K562 (cell line): ENCODE results near the gene SMU1. TPM values are rescaled to one million over a fixed set of nuclear protein-coding genes. Genes with fewer than 3 reads are reported as not detected.

Experiments
- ATAC-seq: fragments of 200-7000 bp; cut with Tn5 transposase; 3 replicates; pipeline ENCODE4 v1.9.1; 2020; ENCODE audit warnings: moderate library complexity
- BruUV-seq: library from RNA; stranded (reverse); fragments of 400-500 nt; replicated peaks from 2 replicates; lab custom pipeline; 2021; lab: Mats Ljungman, UMichigan
- CTCF ChIA-PET: fragments of 300-600 bp; formaldehyde crosslinking; extraction: SDS; loops from one replicate; lab custom pipeline; 2021; ENCODE audit warnings: low intra/inter-chr PET ratio; lab: Yijun Ruan, JAX
- POLR2A ChIA-PET: fragments of 300-600, 350-650 bp; sonication (Branson Sonifier 250); formaldehyde crosslinking; extraction: SDS; loops from one replicate; lab custom pipeline; 2021; ENCODE audit warnings: antibody characterized with exemption, inconsistent platforms; lab: Yijun Ruan, JAX
- DNase-seq, 4 experiments: peaks; one replicate each; pipeline versions ENCODE4 v3.0.0 to v3.0.0-alpha.2; 2011 to 2018; ENCODE audit warnings: low spot score in 3 of 4, mixed read lengths in 3 of 4; ENCODE audit errors: extremely low read depth in 1 of 4
- FAIRE-seq: peaks from 2 replicates; lab custom pipeline; 2011; peaks lifted over from hg19 to GRCh38; lab: Jason Lieb, UNC
- H2AFZ ChIP-seq: 2 replicates; pipeline ENCODE4 v1.6.0; 2011; ENCODE audit warnings: low read depth, low read length, control low read depth, inconsistent platforms
- H3K27ac ChIP-seq: fragments of 200-600 bp; 3 replicates; pipeline ENCODE4 v1.8.0; 2011; ENCODE audit warnings: low read depth, mild to moderate bottlenecking, control low read depth, inconsistent platforms, low read length, moderate library complexity, mixed read lengths; ENCODE audit errors: extremely low read depth
- H3K27me3 ChIP-seq, 2 experiments: fragments of 300-600 bp in 1 of 2; 2 replicates in 1 of 2; 3 replicates in 1 of 2; pipeline versions ENCODE4 v1.6.0 to v1.8.0; 2011; ENCODE audit warnings: inconsistent platforms in 2 of 2, low read length in 2 of 2, mild to moderate bottlenecking in 1 of 2, mixed read lengths in 1 of 2, moderate library complexity in 1 of 2; ENCODE audit not compliant: control insufficient read depth in 2 of 2, insufficient read depth in 2 of 2
- H3K36me3 ChIP-seq: fragments of 300-600 bp; 3 replicates; pipeline ENCODE4 v1.8.0; 2011; ENCODE audit warnings: mild to moderate bottlenecking, low read length, inconsistent platforms; ENCODE audit not compliant: control insufficient read depth, insufficient read depth
- H3K4me1 ChIP-seq, 2 experiments: fragments of 200-600 bp in 1 of 2; replicated peaks in 1 of 2; 2 replicates in 1 of 2; 3 replicates in 1 of 2; pipeline versions ENCODE4 v1.5.1 to v1.8.0; 2011; ENCODE audit warnings: inconsistent platforms in 2 of 2, low read length in 2 of 2, mild to moderate bottlenecking in 1 of 2, mixed read lengths in 1 of 2, moderate library complexity in 1 of 2; ENCODE audit not compliant: control insufficient read depth in 2 of 2, insufficient read depth in 2 of 2
- H3K4me2 ChIP-seq: 2 replicates; pipeline ENCODE4 v1.6.1; 2011; ENCODE audit warnings: low read length, control low read depth, inconsistent platforms, mixed read lengths; ENCODE audit not compliant: insufficient read depth
- H3K4me3 ChIP-seq: fragments of 200-600 bp; sonication (generic), shearing (Covaris generic); 2 replicates; pipeline ENCODE4 v1.5.1; 2016; ENCODE audit warnings: control low read depth, inconsistent platforms
- H3K79me2 ChIP-seq: fragments of 200-600 bp; 3 replicates; pipeline ENCODE4 v1.8.0; 2011; ENCODE audit warnings: low read length, inconsistent platforms; ENCODE audit not compliant: control insufficient read depth, insufficient read depth
- H3K9ac ChIP-seq, 2 experiments: 2 replicates each; pipeline versions ENCODE4 v1.6.0 to v1.6.1; 2011; ENCODE audit warnings: low read depth in 2 of 2, low read length in 2 of 2, control low read depth in 1 of 2, inconsistent platforms in 1 of 2, mild to moderate bottlenecking in 1 of 2, mixed read lengths in 1 of 2; ENCODE audit not compliant: insufficient read depth in 1 of 2
- H3K9me1 ChIP-seq: one replicate; pipeline ENCODE4 v1.6.0; 2011; ENCODE audit warnings: inconsistent platforms, mild to moderate bottlenecking, low read length, moderate library complexity; ENCODE audit not compliant: control insufficient read depth, insufficient read depth
- H3K9me3 ChIP-seq: replicated peaks from 2 replicates; pipeline ENCODE4 v1.5.1; 2011; ENCODE audit warnings: low read depth, low read length, inconsistent platforms; ENCODE audit not compliant: control insufficient read depth, insufficient read depth
- H4K20me1 ChIP-seq: replicated peaks from 2 replicates; pipeline ENCODE4 v1.6.1; 2011; ENCODE audit warnings: low read length, inconsistent platforms, mixed read lengths; ENCODE audit not compliant: control insufficient read depth, insufficient read depth
- C11orf30 ChIP-seq: fragments of 450-650 bp; IDR thresholded peaks from 2 replicates; pipeline ENCODE4 v1.6.1; 2016; ENCODE audit warnings: low read depth, mild to moderate bottlenecking
- MAFF ChIP-seq: IDR thresholded peaks from 2 replicates; pipeline ENCODE4 v1.6.1; 2012; ENCODE audit warnings: low read length, improper control_type of control experiment
- MAFG ChIP-seq: fragments of 450-650 bp; conservative IDR thresholded peaks from 2 replicates; pipeline ENCODE4 v1.6.1; 2016; ENCODE audit warnings: missing genetic modification characterization, missing compliant biosample characterization
- MAFK ChIP-seq: IDR thresholded peaks from 2 replicates; pipeline ENCODE4 v1.6.1; 2011; ENCODE audit warnings: low read length, improper control_type of control experiment
- POLR2G ChIP-seq: fragments of 200-400 bp; formaldehyde crosslinking; IDR thresholded peaks from 2 replicates; pipeline ENCODE4 v1.6.1; 2017; ENCODE audit warnings: low read depth, mild to moderate bottlenecking, antibody characterized with exemption, low read length, moderate library complexity
- ZNF316 ChIP-seq: fragments of 450-650 bp; IDR thresholded peaks from 2 replicates; pipeline ENCODE4 v1.6.1; 2016
- ZNF778 ChIP-seq: fragments of 450-650 bp; formaldehyde crosslinking; IDR thresholded peaks from 2 replicates; pipeline ENCODE4 v1.4.0; 2020; ENCODE audit warnings: mild to moderate bottlenecking, moderate library complexity
- WGBS: fragments of 100-300 bp; shearing (Covaris generic); methylation state at CpG from one replicate; pipeline ENCODE4 v1.1.6; 2016; ENCODE audit warnings: low coverage, mixed read lengths; ENCODE audit not compliant: insufficient coverage; ENCODE audit errors: missing lambda C conversion rate; 5-methylcytosine and 5-hydroxymethylcytosine counted together
- in situ Hi-C: fragments of 300-500 bp; cut with MboI; formaldehyde crosslinking; loops from 4 replicates; pipeline ENCODE4 v1.15.0; 2018; ENCODE audit warnings: inconsistent platforms, mixed read lengths
- intact Hi-C: fragments of 100-400 bp; cut with micrococcal nuclease; formaldehyde crosslinking; loops from 2 replicates; pipeline ENCODE4 v1.14.2; 2022
- polyA plus RNA-seq, 8 experiments: library from polyadenylated mRNA; depleted of rRNA in 4 of 8; stranded (reverse) in 5 of 8; unstranded in 3 of 8; fragments of >200 nt; fragmentation: Nextera tagmentation in 2 of 8; fragmentation: Illumina TruSeq in 1 of 8; extraction: Ambion mirVana in 2 of 8; extraction: Trizol in 1 of 8; gene quantifications; 2 replicates each; pipeline versions ENCODE4 v1.2.1 to v1.2.3, GENCODE V29; 2011 to 2014; ENCODE audit warnings: inconsistent platforms in 1 of 8, missing spikeins in 1 of 8
- total RNA-seq, 7 experiments: library from RNA; depleted of rRNA in 6 of 7; stranded (reverse); fragments of >200 nt in 6 of 7; fragmentation: Illumina TruSeq in 2 of 7; extraction: Trizol in 2 of 7; gene quantifications; 2 replicates each; pipeline versions ENCODE4 v1.2.1 to v1.2.3, GENCODE V29; 2011 to 2021; ENCODE audit warnings: low replicate concordance in 1 of 7
- TF ChIP-seq, protein P1 (sequence below): fragments of 450-650 bp; IDR thresholded peaks from 2 replicates; pipeline ENCODE4 v1.6.1; 2017; ENCODE audit warnings: antibody characterized with exemption

SMU1 gene
- total and polyA plus RNA-seq, 9 of the 15 experiments (the other 6 are each of a cell fraction or from before 2014, with no cell fraction given), result 13.2 to 33.4 (median 20.7) TPM

DNA sequence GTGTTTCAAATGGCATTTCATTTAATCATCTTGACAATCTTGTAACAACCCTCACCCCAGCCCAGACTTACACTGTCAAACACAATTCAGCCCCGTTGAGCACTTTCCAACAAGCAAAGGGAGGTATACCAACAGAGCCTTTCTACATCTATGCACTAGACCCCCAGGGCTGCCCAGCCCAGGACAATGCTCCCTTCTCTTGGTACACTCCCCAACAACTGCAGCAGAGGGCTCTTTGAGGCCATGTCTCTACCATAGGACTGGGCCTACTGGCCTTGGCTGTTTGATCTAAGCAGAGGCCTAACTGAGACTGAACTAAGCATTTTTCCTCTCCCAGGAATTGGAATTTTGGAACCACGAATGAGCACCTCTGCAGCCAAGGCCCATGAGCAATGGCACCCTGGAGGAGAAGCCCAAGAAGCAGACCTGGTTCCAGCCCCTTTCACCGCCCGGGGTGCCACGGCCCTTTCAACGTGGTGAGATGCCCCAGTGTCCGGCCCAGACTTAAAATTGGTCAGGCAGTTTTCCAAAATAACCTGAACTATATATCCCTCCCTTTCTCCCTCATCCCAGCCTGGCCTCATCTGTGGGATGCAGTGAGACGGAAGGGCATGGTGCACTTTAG is 47.0 kb upstream of the SMU1 start (continued):
- TF ChIP-seq, protein P1, sequence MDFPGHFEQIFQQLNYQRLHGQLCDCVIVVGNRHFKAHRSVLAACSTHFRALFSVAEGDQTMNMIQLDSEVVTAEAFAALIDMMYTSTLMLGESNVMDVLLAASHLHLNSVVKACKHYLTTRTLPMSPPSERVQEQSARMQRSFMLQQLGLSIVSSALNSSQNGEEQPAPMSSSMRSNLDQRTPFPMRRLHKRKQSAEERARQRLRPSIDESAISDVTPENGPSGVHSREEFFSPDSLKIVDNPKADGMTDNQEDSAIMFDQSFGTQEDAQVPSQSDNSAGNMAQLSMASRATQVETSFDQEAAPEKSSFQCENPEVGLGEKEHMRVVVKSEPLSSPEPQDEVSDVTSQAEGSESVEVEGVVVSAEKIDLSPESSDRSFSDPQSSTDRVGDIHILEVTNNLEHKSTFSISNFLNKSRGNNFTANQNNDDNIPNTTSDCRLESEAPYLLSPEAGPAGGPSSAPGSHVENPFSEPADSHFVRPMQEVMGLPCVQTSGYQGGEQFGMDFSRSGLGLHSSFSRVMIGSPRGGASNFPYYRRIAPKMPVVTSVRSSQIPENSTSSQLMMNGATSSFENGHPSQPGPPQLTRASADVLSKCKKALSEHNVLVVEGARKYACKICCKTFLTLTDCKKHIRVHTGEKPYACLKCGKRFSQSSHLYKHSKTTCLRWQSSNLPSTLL, result no peak

DNA sequence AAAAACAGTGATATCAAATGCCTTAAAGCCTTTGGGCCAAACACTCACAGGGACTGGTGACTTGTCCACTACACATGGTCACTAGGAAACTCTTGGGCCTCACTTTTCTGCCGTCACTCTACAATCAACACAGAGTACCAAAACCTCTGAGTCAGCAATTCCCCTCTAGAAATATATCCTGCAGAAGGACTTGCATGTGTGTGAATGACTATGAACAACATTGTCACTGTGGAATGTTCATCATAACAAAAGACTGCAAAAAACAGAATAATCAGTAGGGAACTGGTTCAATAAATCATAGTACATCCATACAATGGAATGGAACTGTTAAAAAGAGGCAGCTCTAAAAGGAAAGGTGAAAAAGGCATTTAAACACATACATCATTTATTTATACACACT is 44.1 kb upstream of the SMU1 start:
- DNase-seq (no peak), ATAC-seq (no peak), FAIRE-seq (no peak)
- no peak overlapping the region for H3K4me3 ChIP-seq
- TF ChIP-seq MAFG (peak; percentile 74), MAFK (peak; percentile 91), ZNF316 (peak; percentile 93), ZNF778 (CRISPR knock-in tag) (no peak), MAFF (peak; percentile 90), POLR2G (no peak), C11orf30 (peak; percentile 88)
- no peaks in the 10 kb centered on the region for H3K27me3 ChIP-seq
- H3K9ac ChIP-seq, result no peak overlapping the region
- no peaks in the 10 kb centered on the region for H3K9me1 ChIP-seq
- no peak overlapping the region for H3K4me2 ChIP-seq
- ChIA-PET POLR2A (interaction anchor here (2.4 kb wide), 1 partner anchor 16 kb away, joined by 7 read pairs; no protein-coding TSS in a partner anchor), CTCF (no interaction called here)
- no TSS peak for BruUV-seq
- in situ Hi-C loops, result no loop called here
- H3K36me3 ChIP-seq, result peaks cover 15% of the 10 kb centered on the region; the same call in 2 of the 3 replicates
- H3K79me2 ChIP-seq, result no peaks in the 10 kb centered on the region
- intact Hi-C loops, result no loop called here
- H3K27ac ChIP-seq, result no peak overlapping the region
- no peak overlapping the region for H2AFZ ChIP-seq
- H3K4me1 ChIP-seq, result peaks cover 0 to 1% of the 10 kb centered on the region in 2 experiments; a peak in 2 of 5 replicates
- 63% methylated on average over 1 of the region's 1 CpG for WGBS
- no peaks in the 10 kb centered on the region for H3K9me3 ChIP-seq
- no peaks in the 10 kb centered on the region; the same call in 1 of the 2 replicates for H4K20me1 ChIP-seq
